ENCODE measurements around the gene TATDN3. TPM values are rescaled to one million over a fixed set of nuclear protein-coding genes. Genes with fewer than 3 reads are reported as not detected.

The TATDN3 gene
- polyA plus RNA-seq, 1 of the 3 experiments (the other 2 are of a cell fraction) = 5.2 TPM

GRCh38 chr1:212745303-212745702, 46.4 kb upstream of the TATDN3 start (continued):
- TF ChIP-seq NRF1 (IDR thresholded peaks at IDR 0.05; ENCODE audit: low read depth, low read length) = no peak

DNA sequence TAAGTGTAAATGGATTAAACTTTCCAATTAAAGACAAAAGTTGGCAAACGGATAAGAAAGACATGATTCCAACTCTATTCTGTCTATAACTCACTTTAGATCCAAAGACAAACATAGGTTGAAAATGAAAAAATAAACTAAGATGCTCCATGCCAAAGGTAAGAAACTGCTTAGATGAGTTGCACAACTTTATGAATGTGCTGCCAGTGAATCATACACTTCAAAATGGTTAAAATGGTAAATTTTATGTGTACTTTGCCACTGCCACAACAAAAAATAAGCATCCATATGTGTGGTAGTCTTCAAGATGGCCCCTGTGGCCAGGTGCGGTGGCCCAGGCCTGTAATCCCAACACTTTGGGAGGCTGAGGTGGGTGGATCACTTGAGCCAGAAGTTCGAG, 45.1 kb upstream of the TATDN3 start:
- POLR2A ChIA-PET = no interaction called here
- Histone ChIP-seq H3F3A (replicated peaks; ENCODE audit: insufficient read depth) (peaks cover 3% of the 10 kb centered on the region), H2AFZ (ENCODE audit: low read depth) (no peak overlapping the region), H3K27ac (ENCODE audit: low read depth in 2 of 2, low read length in 1 of 2) (no peak overlapping the region), H3K9me3 (no peaks in the 10 kb centered on the region), H3K4me1 (ENCODE audit: control insufficient read depth in 1 of 2, insufficient read depth in 2 of 2, low read depth in 1 of 2, low read length in 1 of 2) (peaks cover 0 to 3% of the 10 kb centered on the region in 2 experiments; a peak in 1 of 4 replicates), H3K36me3 (replicated peaks in 1 of 2; ENCODE audit: control insufficient read depth in 1 of 2, insufficient read depth in 2 of 2, low read length in 1 of 2) (peaks cover 0 to 5% of the 10 kb centered on the region in 2 experiments), H3K9ac (no peak overlapping the region), H3K4me2 (no peak overlapping the region), H4K20me1 (ENCODE audit: insufficient read depth) (no peaks in the 10 kb centered on the region), H3K4me3 (ENCODE audit: low read depth in 2 of 2, low read length in 1 of 2) (no peak overlapping the region), H3K27me3 (ENCODE audit: insufficient read depth) (no peaks in the 10 kb centered on the region), H3K79me2 (ENCODE audit: insufficient read depth) (peaks cover 18% of the 10 kb centered on the region), H3K9me2 (no peaks in the 10 kb centered on the region)
- CTCF ChIA-PET = interaction anchor here (0.7 to 3.2 kb wide), 4 partner anchors 49 to 675 kb away, joined by 3 to 14 read pairs (median 3); no protein-coding TSS in a partner anchor
- TF ChIP-seq NRF1 (IDR thresholded peaks at IDR 0.05; ENCODE audit: low read depth, low read length) = no peak
- TF ChIP-seq, protein P1, sequence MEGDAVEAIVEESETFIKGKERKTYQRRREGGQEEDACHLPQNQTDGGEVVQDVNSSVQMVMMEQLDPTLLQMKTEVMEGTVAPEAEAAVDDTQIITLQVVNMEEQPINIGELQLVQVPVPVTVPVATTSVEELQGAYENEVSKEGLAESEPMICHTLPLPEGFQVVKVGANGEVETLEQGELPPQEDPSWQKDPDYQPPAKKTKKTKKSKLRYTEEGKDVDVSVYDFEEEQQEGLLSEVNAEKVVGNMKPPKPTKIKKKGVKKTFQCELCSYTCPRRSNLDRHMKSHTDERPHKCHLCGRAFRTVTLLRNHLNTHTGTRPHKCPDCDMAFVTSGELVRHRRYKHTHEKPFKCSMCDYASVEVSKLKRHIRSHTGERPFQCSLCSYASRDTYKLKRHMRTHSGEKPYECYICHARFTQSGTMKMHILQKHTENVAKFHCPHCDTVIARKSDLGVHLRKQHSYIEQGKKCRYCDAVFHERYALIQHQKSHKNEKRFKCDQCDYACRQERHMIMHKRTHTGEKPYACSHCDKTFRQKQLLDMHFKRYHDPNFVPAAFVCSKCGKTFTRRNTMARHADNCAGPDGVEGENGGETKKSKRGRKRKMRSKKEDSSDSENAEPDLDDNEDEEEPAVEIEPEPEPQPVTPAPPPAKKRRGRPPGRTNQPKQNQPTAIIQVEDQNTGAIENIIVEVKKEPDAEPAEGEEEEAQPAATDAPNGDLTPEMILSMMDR (IDR thresholded peaks at IDR 0.05) = no peak
- TF ChIP-seq SMC3 (IDR thresholded peaks at IDR 0.05; ENCODE audit: low read depth, low read length) = no peak
- TF ChIP-seq REST (IDR thresholded peaks at IDR 0.05; ENCODE audit: low read depth, low read length) = no peak
- TF ChIP-seq POLR2AphosphoS5 (IDR thresholded peaks at IDR 0.05; ENCODE audit: low read depth, low read length) = no peak
- TF ChIP-seq RXRA (IDR thresholded peaks at IDR 0.05; ENCODE audit: borderline replicate concordance, low read depth) = no peak
- TF ChIP-seq EP300 (IDR thresholded peaks at IDR 0.05; ENCODE audit: borderline replicate concordance in 1 of 2, low read depth in 1 of 2, low read length in 1 of 2) = no peak
- no peak for TF ChIP-seq MEF2A (IDR thresholded peaks at IDR 0.05; ENCODE audit: borderline replicate concordance, low read depth)
- no peak for TF ChIP-seq ELF1 (IDR thresholded peaks at IDR 0.05)
- TF ChIP-seq TAF1 (IDR thresholded peaks at IDR 0.05; ENCODE audit: borderline replicate concordance, low read depth, low read length) = no peak
- no peak for TF ChIP-seq RCOR1 (IDR thresholded peaks at IDR 0.05; ENCODE audit: low read length)
- TF ChIP-seq, protein P2, sequence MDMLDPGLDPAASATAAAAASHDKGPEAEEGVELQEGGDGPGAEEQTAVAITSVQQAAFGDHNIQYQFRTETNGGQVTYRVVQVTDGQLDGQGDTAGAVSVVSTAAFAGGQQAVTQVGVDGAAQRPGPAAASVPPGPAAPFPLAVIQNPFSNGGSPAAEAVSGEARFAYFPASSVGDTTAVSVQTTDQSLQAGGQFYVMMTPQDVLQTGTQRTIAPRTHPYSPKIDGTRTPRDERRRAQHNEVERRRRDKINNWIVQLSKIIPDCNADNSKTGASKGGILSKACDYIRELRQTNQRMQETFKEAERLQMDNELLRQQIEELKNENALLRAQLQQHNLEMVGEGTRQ (IDR thresholded peaks at IDR 0.05; ENCODE audit: borderline replicate concordance, low read depth, low read length) = no peak
- TF ChIP-seq CHD2 (IDR thresholded peaks at IDR 0.05; ENCODE audit: low read length, partially characterized antibody) = no peak
- TF ChIP-seq MAX (IDR thresholded peaks at IDR 0.05; ENCODE audit: low read depth) = no peak
- no peak for TF ChIP-seq TEAD4 (IDR thresholded peaks at IDR 0.05; ENCODE audit: borderline replicate concordance, insufficient read depth)
- TF ChIP-seq SIN3A (IDR thresholded peaks at IDR 0.05; ENCODE audit: borderline replicate concordance, low read depth, low read length) = no peak
- TF ChIP-seq FOSL2 (IDR thresholded peaks at IDR 0.05; ENCODE audit: borderline replicate concordance, low read depth) = no peak
- no peak for TF ChIP-seq RFX5 (IDR thresholded peaks at IDR 0.05; ENCODE audit: low read length)
- no peak for TF ChIP-seq GABPA (IDR thresholded peaks at IDR 0.05; ENCODE audit: low read depth)
- no peak for DNase-seq
- WGBS (ENCODE audit: low lambda C conversion rate) = 94% methylated on average over 3 of the region's 3 CpGs
